Measurements from ENCODE around the gene ADAMTSL3. TPM values are rescaled to one million over a fixed set of nuclear protein-coding genes. Genes with fewer than 3 reads are reported as not detected.

Gene ADAMTSL3
- total RNA-seq, 4 donors from 2014 or later: 16.2 to 19.7 (median 19.3) TPM

GRCh38 chr15:83665480-83665879 is 11.6 kb downstream of the ADAMTSL3 start:
- Histone ChIP-seq H3K4me3 (no peak overlapping the region), H3K27me3 (no peaks in the 10 kb centered on the region), H3K36me3 (no peaks in the 10 kb centered on the region), H3K4me1 (no peaks in the 10 kb centered on the region), H3K27ac (no peak overlapping the region), H3K9me3 (peaks cover 0 to 12% (median 2%) of the 10 kb centered on the region in 4 donors)
- WGBS, 2 donors: 16 to 28% methylated on average over 3 of the region's 3 CpGs
- no peak for DNase-seq (ENCODE audit: low spot score in 2 of 2)
- TF ChIP-seq EP300 (IDR thresholded peaks at IDR 0.05): no peak
- no peak for TF ChIP-seq POLR2A (IDR thresholded peaks at IDR 0.05)
- no peak for TF ChIP-seq CTCF (IDR thresholded peaks at IDR 0.05)

- TF ChIP-seq CTCF (IDR thresholded peaks at IDR 0.05) (no peak), EP300 (IDR thresholded peaks at IDR 0.05) (no peak), POLR2A (IDR thresholded peaks at IDR 0.05) (no peak)
- H3K27me3 ChIP-seq: no peaks in the 10 kb centered on the region
- no peak overlapping the region for H3K4me3 ChIP-seq
- 77 to 88% methylated on average over 1 of the region's 1 CpG for WGBS, 2 donors
- no peak overlapping the region for H3K27ac ChIP-seq
- H3K4me1 ChIP-seq: peaks cover 0 to 13% (median 0%) of the 10 kb centered on the region in 4 donors
- peaks cover 0 to 11% (median 5%) of the 10 kb centered on the region in 4 donors for H3K9me3 ChIP-seq
- no peak for DNase-seq (ENCODE audit: low spot score in 2 of 2)
- no peaks in the 10 kb centered on the region for H3K36me3 ChIP-seq
These were observed 16.8 kb downstream of the ADAMTSL3 start for GRCh38 chr15:83670672-83671229.

- WGBS, 2 donors: 61 to 65% methylated on average over 2 of the region's 2 CpGs
- peaks cover 0 to 12% (median 5%) of the 10 kb centered on the region in 4 donors for H3K9me3 ChIP-seq
- DNase-seq (ENCODE audit: low spot score in 2 of 2): no peak
- no peaks in the 10 kb centered on the region for H3K36me3 ChIP-seq
- H3K27ac ChIP-seq: no peak overlapping the region
- H3K27me3 ChIP-seq: no peaks in the 10 kb centered on the region
- TF ChIP-seq EP300 (IDR thresholded peaks at IDR 0.05) (no peak), CTCF (IDR thresholded peaks at IDR 0.05) (no peak), POLR2A (IDR thresholded peaks at IDR 0.05) (no peak)
- peaks cover 0 to 13% (median 0%) of the 10 kb centered on the region in 4 donors for H3K4me1 ChIP-seq
- no peak overlapping the region for H3K4me3 ChIP-seq
These were observed 17.7 kb downstream of the ADAMTSL3 start for GRCh38 chr15:83671603-83672002.

GRCh38 chr15:83673385-83673784 is 19.5 kb downstream of the ADAMTSL3 start:
- Histone ChIP-seq H3K4me1 (peaks cover 0 to 13% (median 0%) of the 10 kb centered on the region in 4 donors), H3K9me3 (peaks cover 0 to 10% (median 1%) of the 10 kb centered on the region in 4 donors), H3K4me3 (no peak overlapping the region), H3K27ac (no peak overlapping the region), H3K36me3 (no peaks in the 10 kb centered on the region), H3K27me3 (no peaks in the 10 kb centered on the region)
- 76 to 77% methylated on average over 1 of the region's 1 CpG for WGBS, 2 donors
- DNase-seq (ENCODE audit: low spot score in 2 of 2): no peak
- no peak for TF ChIP-seq EP300 (IDR thresholded peaks at IDR 0.05)
- no peak for TF ChIP-seq POLR2A (IDR thresholded peaks at IDR 0.05)
- no peak for TF ChIP-seq CTCF (IDR thresholded peaks at IDR 0.05)

- H3K4me3 ChIP-seq: no peak overlapping the region
- no peaks in the 10 kb centered on the region for H3K4me1 ChIP-seq
- no peak for TF ChIP-seq EP300 (IDR thresholded peaks at IDR 0.05)
- TF ChIP-seq CTCF (IDR thresholded peaks at IDR 0.05): no peak
- TF ChIP-seq POLR2A (IDR thresholded peaks at IDR 0.05): no peak
- no peak for DNase-seq (ENCODE audit: low spot score in 2 of 2)
- H3K9me3 ChIP-seq: peaks cover 0 to 15% (median 1%) of the 10 kb centered on the region in 4 donors
- no peaks in the 10 kb centered on the region for H3K36me3 ChIP-seq
- WGBS, 2 donors: 42 to 49% methylated on average over 3 of the region's 3 CpGs
- no peaks in the 10 kb centered on the region for H3K27me3 ChIP-seq
- peak overlapping the region in 1 of 4 donors; percentile 13 for H3K27ac ChIP-seq
These were observed 28.7 kb downstream of the ADAMTSL3 start for GRCh38 chr15:83682476-83683088.
